ENCODE results near the gene KLF1. TPM values are rescaled to one million over a fixed set of nuclear protein-coding genes. Genes with fewer than 3 reads are reported as not detected.
A peak's percentile ranks its signal among the peaks of the same experiment; 100 is the strongest.

KLF1 gene
- total and polyA plus RNA-seq, 2 of the 8 experiments (the other 6 are each of a cell fraction or from before 2014, with no cell fraction given) = 0.84 to 0.91 TPM

DNA sequence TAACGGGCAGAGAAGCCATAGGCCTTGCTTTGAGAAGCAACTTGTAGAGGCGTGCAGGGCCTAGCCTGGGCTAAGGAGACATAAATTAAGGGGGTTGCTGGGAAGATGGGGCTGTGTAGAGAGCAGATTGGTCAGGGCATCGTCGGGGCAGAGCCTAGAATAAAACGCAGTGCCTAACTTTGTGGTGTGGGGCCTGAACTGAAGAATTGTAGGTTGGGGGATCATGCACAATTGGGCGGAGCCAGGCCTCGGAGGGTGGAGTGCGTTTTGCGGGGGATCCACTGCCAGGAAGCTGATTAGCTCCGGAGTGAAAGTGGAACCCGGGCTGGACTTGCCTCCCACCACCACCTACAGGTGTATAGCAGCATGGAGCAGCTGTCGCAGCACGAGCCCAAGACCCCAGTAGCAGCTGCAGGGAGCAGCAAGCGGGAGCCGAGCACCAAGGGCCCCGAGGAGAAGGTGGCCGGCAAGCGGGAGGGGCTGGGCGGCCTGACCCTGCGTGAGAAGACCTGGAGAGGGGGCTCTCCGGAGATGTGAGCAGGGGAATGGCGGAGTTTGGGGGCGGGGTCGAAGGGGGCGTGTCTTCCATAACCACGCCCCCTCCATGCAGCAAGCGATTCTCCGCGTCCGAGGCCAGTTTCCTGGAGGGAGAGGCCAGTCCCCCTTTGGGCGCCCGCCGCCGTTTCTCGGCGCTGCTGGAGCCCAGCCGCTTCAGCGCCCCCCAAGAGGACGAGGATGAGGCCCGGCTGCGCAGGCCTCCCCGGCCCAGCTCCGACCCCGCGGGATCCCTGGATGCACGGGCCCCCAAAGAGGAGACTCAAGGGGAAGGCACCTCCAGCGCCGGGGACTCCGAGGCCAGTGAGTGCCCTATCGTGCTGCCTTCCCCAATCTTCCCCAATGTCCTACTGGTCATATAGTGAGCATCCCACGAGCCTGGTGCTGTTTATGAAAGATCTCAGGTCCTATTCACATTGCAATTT lies 19.6 kb downstream of the KLF1 start:
- no peak overlapping the region for H2BK12ac ChIP-seq (ENCODE audit: low read depth, low read length)
- H2BK120ac ChIP-seq (replicated peaks; ENCODE audit: low read depth, low read length) = peak overlapping the region; percentile 89
- H3K56ac ChIP-seq (replicated peaks; ENCODE audit: insufficient read length, low read depth, low read length) = peak overlapping the region; percentile 52
- no peaks in the 10 kb centered on the region for H3K9me3 ChIP-seq (ENCODE audit: insufficient read depth in 2 of 2, low read depth in 1 of 2, low read length in 1 of 2)
- peak overlapping the region; percentile 9 to 50 (median 36); a peak in 5 of 7 replicates for H3K9ac ChIP-seq (replicated peaks in 1 of 4; ENCODE audit: extremely low read depth in 1 of 4, low read depth in 3 of 4, low read length in 3 of 4)
- no peaks in the 10 kb centered on the region for H4K20me1 ChIP-seq (replicated peaks in 1 of 2; ENCODE audit: control insufficient read depth in 1 of 2, insufficient read depth in 2 of 2, low read length in 2 of 2)
- ChIA-PET CTCF (ENCODE audit: partially characterized antibody) (interaction anchor here (0.6 to 1.1 kb wide), 3 partner anchors 9 to 195 kb away, joined by 3 read pairs; no protein-coding TSS in a partner anchor), POLR2A (ENCODE audit: partially characterized antibody) (interaction anchor here (1.2 to 1.8 kb wide), 4 partner anchors 23 to 70 kb away, joined by 3 to 7 read pairs (median 3); partner anchors contain the start of gene GCDH)
- peak overlapping the region; percentile 51 for H4K91ac ChIP-seq (replicated peaks; ENCODE audit: insufficient read length, low read length)
- DNase-seq (ENCODE audit: low read depth in 1 of 2, low spot score in 2 of 2) (peak; percentile 79 to 96), FAIRE-seq (peak; percentile 57)
- H3K23me2 ChIP-seq (ENCODE audit: low read depth, low read length) = peaks cover 8% of the 10 kb centered on the region; the same call in 1 of the 2 replicates
- H3K36me3 ChIP-seq (ENCODE audit: control insufficient read depth in 2 of 4, insufficient read depth in 4 of 4, low read length in 3 of 4) = peaks cover 0 to 7% (median 2%) of the 10 kb centered on the region in 4 experiments; a peak in 3 of 8 replicates
- peak overlapping the region; percentile 87 for H4K8ac ChIP-seq (ENCODE audit: extremely low read depth, insufficient read depth, low read length)
- H3K14ac ChIP-seq (ENCODE audit: insufficient read length) = no peak overlapping the region
- H3K79me1 ChIP-seq (ENCODE audit: low read depth, low read length) = no peaks in the 10 kb centered on the region
- no peaks in the 10 kb centered on the region for H3K79me2 ChIP-seq (ENCODE audit: control insufficient read depth in 1 of 2, insufficient read depth in 2 of 2, low read length in 2 of 2)
- peak overlapping the region; percentile 73; the same call in 1 of the 2 replicates for H2BK5ac ChIP-seq (ENCODE audit: low read depth, low read length)
- 0 out of 2 replicates have a peak overlapping the region, but pooled peaks have one; percentile 45 for H2AK5ac ChIP-seq (ENCODE audit: low read depth, low read length)
- H2BK20ac ChIP-seq (ENCODE audit: low read length) = no peak overlapping the region
- 14% methylated on average over 44 of the region's 51 CpGs; no CpG with 5 or more reads in 1 of the 2 experiments for WGBS, 2 experiments (ENCODE audit: extremely low coverage in 1 of 2, insufficient coverage in 1 of 2, insufficient read length in 1 of 2, insufficient replicate concordance in 2 of 2, low coverage in 1 of 2, low lambda C conversion rate in 2 of 2, missing lambda C conversion rate in 1 of 2)
- no peak overlapping the region; the same call in 1 of the 2 replicates for H2AFZ ChIP-seq (ENCODE audit: low read length)
- H3K4me3 ChIP-seq (ENCODE audit: extremely low read depth in 1 of 4, insufficient read depth in 2 of 4, low read depth in 3 of 4, low read length in 4 of 4) = peak overlapping the region; percentile 34 to 65 (median 46)
- H3K4ac ChIP-seq (replicated peaks; ENCODE audit: insufficient read length, low read depth, low read length) = peak overlapping the region; percentile 66
- no peaks in the 10 kb centered on the region for H3K27me3 ChIP-seq (replicated peaks in 1 of 4; ENCODE audit: control insufficient read depth in 3 of 4, extremely low read depth in 1 of 4, insufficient read depth in 3 of 4, low read length in 3 of 4)
- H3K4me2 ChIP-seq (ENCODE audit: insufficient read depth in 1 of 2, low read depth in 2 of 2, low read length in 2 of 2) = peak overlapping the region; percentile 65 to 74
- no peak overlapping the region for H3K27ac ChIP-seq (ENCODE audit: low read depth, low read length)
- peak overlapping the region; percentile 84; the same call in 1 of the 2 replicates for H3K18ac ChIP-seq (ENCODE audit: extremely low read depth, low read length)
- 0 out of 2 replicates have a peak overlapping the region, but pooled peaks have one; percentile 92 for H2BK15ac ChIP-seq (ENCODE audit: low read length)
- no peak overlapping the region for H3K23ac ChIP-seq (ENCODE audit: insufficient read length)
- H4K5ac ChIP-seq (ENCODE audit: insufficient read length, low read depth, low read length) = peak overlapping the region; percentile 77
- H3K4me1 ChIP-seq (replicated peaks in 1 of 4; ENCODE audit: control insufficient read depth in 3 of 4, insufficient read depth in 4 of 4, low read length in 3 of 4) = peaks cover 3 to 17% (median 14%) of the 10 kb centered on the region in 4 experiments
- TF ChIP-seq CEBPB (IDR thresholded peaks at IDR 0.05; ENCODE audit: low read depth, low read length) = no peak
- 0 out of 2 replicates have a peak, but pooled peaks have one; percentile 13 for TF ChIP-seq POLR2AphosphoS5 (IDR thresholded peaks at IDR 0.05; ENCODE audit: low read depth, low read length)
- TF ChIP-seq SIX5 (IDR thresholded peaks at IDR 0.05; ENCODE audit: low read depth, low read length) = no peak
- TF ChIP-seq SUZ12 (IDR thresholded peaks at IDR 0.05; ENCODE audit: low read length) = no peak
- TF ChIP-seq SRF (IDR thresholded peaks at IDR 0.05; ENCODE audit: low read depth, low read length) = no peak
- TF ChIP-seq, protein P1, sequence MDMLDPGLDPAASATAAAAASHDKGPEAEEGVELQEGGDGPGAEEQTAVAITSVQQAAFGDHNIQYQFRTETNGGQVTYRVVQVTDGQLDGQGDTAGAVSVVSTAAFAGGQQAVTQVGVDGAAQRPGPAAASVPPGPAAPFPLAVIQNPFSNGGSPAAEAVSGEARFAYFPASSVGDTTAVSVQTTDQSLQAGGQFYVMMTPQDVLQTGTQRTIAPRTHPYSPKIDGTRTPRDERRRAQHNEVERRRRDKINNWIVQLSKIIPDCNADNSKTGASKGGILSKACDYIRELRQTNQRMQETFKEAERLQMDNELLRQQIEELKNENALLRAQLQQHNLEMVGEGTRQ (IDR thresholded peaks at IDR 0.05; ENCODE audit: low read length) = no peak
- TF ChIP-seq NANOG (IDR thresholded peaks at IDR 0.05; ENCODE audit: insufficient read depth, low read depth, low read length, poor library complexity, severe bottlenecking) = no peak
- no peak for TF ChIP-seq CHD1 (IDR thresholded peaks at IDR 0.05; ENCODE audit: low read depth, low read length)
- TF ChIP-seq SP1 (IDR thresholded peaks at IDR 0.05; ENCODE audit: low read depth, low read length) = 0 out of 2 replicates have a peak, but pooled peaks have one; percentile 39
- TF ChIP-seq CREB1 (IDR thresholded peaks at IDR 0.05) = no peak

Data from H1 (cell line).